Measurements from ENCODE around the gene CDKN2AIP.
"Not testable (repeated sequence)": the region's sequence is repeated elsewhere in the genome, so short reads cannot be mapped to it uniquely, and the experiment has no call there.

Gene CDKN2AIP

DNA sequence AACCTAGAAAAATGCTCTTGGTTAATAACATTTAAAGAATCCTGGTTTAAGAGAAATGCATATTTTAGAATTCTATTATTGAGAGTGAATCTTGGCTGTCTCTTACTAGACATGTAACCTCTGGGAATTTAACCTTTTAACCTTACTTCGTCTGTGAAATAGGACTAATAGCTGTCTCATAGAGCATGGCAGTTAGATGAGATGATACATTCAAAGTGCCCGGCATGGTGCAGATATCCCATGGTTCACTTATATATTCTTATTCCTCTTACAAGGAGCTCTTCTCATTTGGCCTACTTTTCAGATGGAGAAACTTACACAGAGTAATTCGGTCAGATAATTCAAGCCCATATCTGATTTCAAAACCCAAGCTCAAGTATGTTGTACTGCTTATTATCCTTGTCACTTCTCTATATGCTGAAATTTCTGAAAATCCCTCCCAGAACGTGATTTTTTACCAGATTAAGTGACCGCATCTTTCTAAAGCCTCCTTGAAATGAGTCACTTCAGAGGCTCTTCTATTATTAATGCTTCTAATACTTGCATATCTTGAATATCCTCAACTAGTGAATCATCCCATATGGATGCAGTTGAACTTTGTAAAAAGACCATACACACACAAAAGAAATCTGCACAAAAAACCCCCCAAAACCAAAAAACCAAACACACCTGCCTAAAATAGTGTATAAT is 4.9 kb downstream of the CDKN2AIP start:
- DNase-seq = no peak

DNA sequence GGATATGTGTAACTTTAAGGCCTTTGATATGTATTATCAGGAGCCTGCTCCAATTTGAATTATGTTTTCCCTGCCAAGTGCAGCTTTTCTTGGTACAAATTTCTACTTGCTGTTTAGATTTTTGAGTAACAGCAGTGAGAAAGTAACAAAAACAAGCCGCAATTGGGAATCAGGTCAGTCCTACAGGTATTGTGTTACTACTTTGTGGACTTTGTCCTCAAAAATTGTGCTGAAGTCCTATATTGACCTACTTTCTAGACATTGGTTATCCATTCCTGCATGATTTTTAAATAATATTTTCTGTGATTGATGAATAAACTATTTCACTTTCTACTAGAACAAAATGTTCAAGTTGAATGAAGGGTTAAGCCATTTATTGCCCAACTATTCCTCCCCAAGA is 5.7 kb downstream of the CDKN2AIP start:
- no peak for DNase-seq

DNA sequence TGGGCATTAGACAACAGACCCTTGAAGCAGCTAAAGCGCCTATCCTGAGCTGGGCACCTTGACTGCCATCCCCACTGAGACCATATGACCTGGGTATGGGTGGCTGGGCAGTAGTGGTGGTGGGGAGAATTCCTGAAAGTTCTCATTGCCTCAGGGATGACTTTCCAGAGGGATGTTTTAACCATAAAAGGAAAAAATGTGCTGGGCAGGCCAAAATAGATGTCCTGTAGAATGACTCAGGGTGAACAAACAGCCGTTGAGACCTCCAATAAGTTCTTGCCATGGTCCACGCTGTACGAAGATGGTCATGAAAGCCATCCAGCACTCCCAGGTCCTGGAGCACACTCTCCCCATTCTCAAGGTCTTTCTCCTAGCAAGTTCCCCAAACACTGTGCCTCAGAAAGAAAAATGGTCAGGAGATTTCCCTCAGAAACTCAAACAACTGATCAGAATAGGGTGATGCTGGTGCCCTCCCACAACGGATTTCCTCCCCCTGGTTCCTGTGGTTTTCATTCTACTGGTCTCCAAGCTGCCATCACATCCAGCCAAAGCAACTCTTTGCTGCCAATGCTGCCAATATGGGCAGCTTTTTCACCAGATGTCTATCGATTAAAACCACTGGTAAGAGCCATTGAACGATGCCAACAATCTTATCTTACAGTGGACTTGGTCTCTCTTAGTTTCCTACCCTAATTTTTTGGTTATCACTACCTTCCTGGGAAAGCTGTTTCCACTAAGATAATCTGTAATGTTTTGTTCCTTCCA is 11.2 kb downstream of the CDKN2AIP start:
- no peak for DNase-seq

DNA sequence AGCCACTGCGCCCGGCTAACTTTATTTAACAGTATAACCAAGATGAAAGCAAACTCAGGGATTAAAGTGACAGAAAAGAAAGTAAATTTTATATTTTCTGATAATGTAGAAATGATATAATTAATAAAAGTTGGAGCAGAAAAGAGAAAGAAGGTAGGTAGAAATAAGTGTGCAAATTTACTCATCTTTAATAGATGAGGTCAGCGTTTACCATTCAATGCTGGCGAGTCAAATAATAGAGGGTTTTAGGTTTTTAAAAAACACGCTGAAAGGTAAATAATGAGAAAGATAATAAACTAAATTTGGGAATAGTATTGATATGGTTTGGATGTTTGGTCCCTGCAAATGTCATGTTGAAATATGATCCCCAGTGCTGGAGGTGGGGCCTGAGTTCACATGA is 13.6 kb downstream of the CDKN2AIP start:
- DNase-seq = no peak

DNA sequence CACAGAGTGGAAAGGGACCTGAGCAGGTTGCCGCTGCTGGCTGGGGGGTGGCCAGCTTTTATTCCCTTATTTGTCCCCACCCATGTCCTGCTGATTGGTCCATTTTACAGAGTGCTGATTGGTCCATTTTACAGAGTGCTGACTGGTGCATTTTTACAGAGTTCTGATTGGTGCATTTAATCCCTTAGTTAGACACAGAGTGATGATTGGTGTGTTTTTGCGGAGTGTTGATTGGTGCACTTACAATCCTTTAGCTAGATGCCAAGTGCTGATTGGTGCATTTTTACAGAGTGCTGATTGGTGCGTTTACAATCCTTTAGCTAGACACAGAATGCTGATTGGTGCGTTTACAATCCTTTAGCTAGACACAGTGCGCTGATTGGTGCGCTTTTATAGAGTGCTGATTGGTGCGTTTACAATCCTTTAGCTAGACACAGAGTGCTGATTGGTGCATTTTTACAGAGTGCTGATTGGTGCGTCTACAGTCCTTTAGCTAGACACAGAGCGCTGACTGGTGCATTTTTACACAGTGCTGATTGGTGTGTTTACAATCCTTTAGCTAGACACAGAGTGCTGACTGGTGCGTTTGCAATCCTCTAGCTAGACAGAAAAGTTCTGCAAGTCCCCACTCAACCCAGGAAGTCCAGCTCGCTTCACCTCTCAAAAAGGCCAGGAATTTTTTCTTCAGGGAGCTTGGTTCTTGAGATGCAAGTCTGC is 19.6 kb downstream of the CDKN2AIP start:
- DNase-seq = not testable (repeated sequence)

DNA sequence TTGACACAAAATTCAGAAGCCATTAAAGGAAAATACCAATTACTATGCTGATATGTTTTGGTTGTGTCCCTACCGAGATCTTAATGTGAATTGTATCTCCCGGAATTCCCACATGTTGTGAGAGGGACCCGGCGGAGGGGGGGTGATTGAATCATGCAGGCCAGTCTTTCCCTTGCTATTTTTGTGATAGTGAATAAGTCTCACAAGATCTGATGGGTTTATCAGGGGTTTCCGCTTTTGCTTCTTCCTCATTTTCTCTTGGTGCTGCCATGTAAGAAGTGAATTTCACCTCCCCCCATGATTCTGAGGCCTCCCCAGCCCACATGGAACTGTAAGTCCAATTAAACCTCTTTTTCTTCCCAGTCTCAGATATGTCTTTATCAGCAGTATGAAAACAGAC is 21.4 kb downstream of the CDKN2AIP start:
- not testable (repeated sequence) for DNase-seq

DNA sequence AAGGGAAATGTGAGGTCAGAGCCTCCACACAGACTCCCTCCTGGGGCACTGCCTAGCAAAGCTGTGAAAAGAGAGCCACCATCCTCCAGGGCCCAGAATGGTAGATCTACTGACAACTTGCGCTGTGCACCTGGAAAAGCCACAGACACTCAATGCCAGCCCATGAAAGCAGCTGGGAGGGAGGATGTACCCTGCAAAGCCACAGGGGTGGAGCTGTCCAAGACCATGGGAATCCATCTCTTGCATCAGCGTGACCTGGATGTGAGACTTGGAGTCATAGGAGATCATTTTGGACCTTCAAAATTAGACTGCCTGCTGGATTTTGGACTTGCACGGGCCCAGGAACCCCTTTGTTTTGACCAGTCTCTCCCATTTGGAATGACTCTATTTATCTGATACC is 22.8 kb downstream of the CDKN2AIP start:
- no peak for DNase-seq

DNA sequence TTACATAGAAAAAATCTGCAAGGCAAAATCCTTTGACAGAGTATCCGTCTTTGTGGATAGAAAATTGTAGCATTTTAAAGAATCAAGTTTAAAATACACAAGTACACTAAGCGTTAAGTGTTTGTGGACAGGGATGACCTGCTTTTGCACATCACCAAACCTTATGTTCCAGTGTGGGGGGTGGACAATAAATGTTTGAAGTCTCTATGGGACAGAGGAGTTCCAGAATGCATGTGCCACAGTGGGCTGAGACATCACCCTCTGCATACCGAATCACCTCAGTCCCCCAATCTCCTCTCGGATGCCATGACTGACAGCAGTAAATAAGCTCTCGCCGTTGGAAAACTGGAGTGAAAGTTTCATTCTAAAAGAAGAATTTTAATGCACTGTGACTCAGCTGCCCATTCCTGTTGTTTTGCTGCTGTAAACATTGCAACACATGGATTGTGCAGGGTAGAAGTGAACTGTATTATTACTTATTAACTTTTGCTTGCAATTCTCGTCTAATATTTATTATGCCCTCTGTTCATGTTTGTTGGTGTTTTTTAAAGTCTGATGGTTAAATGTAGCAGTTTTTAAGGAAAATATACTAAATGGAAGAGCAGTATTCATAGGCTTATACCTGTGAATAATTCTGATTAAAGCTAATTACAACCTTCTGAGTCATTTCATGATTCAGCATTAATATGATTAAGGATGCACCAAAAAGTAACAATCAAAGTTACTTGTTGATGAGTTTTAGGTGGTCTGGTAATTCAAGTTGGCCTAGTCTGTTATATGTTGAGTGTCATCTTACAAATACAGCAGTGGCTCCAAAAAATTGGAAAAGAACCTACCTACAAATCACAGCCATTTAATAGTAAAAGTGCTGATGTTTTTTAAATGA is 24.0 kb downstream of the CDKN2AIP start:
- DNase-seq = no peak

DNA sequence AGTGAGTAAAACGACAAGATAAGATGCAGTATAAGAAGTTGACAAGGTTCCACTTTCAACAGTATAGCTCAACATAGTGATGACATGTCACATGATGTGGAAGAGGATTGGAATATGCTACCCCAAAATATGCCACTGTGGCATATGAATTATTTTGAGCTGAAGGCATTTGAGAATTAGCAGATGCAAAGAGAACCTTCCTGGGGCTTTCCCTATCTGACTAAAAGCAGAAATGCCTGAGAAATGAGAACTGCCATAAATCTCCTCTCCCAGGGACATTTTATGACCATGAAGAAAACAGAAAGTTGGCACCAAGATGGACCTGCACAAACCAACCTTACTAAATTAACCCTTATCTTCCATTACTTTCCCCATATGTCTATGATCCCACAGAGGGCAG is 24.8 kb downstream of the CDKN2AIP start:
- DNase-seq = no peak

DNA sequence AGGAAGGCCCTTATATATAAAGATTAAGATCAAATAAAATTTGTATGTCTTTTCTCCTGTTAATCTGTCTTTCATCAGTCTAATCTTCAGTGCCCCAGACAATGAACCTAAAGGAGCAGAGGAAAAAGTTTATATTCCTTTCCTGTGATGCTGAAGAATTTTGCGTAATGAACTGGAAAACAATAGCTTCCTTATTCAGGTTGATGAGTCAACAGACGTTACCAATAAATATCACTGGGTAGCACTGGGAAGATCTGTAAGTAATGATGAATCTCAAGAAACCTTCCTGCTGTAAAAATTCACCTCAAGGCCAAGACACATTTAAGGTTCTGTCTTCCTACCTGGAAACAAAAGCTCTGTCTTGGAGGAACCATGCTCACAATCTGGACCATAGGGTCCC is 25.5 kb downstream of the CDKN2AIP start:
- no peak for DNase-seq

DNA sequence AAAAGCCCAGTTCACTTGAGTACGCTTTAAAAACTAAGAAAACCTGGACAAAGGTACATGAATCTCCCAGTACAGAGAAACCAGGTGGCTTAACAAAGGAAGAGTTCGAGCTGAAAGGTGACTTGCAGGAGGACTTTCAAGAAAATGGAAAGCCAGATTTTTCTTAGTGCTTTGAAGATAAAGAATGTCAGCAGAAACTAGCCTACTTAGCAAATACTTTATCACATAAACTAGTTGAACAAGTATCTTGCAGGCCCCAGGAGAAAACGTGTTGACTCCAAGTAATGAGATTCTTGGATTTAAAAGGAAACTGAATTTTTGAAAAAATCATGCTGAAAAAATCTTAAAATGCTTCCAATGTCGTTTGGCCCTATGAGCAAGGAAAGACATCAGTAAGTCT is 26.4 kb downstream of the CDKN2AIP start:
- no peak for DNase-seq

DNA sequence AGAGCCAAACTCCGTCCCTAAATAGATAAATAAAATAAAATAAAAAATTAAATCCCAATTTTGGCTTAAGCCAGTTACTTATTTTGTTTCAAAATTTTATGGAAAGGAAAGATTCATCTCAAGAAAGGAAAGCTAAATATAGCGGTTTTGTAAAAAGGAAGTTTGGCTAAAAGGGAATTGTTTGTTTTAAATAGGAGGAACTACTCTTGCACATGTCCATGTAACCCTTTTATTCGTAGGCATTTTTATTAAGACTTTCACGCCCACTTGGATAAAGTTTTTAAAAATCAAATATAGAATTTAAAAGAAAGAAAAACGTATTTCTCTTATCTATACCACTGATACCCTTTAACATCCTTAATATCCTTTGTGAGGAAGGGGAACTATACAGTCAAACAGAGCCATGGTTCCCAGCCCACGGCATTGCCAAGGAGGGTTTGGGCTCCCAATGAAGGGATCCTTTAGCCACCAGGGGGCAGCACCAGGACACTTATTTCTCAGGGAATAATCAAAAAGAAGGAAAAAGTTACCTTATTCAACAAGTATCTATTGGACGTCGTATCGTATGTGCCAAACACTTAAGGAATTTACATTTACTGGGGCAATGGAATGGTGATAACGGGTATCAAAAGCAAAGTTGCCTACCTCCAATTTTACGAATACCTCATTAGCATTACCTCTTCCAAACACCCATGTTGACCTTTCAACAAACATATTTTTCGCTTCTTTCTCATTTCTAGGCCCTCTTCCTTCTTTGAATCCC is 27.7 kb downstream of the CDKN2AIP start:
- peak; percentile 79 for DNase-seq

DNA sequence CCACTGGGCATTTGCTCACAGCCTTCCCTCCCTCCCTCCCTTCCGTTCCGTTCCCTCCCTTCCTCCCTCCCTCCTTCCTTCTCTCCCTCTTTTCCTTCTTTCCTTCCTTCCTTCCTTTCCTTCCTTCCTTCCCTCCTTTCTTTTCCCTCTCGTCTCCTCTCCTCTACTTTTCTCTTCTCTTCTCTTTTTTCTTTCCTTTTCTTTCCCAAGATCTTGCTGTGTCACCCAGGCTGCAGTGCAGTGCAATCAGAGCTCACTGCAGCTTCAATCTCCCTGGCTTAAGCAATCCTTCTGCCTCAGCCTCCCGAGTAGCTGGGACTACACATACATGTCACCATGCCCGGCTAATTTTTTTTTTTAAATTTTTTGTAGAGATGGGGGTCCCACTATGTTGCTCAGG is 33.7 kb downstream of the CDKN2AIP start:
- DNase-seq = no peak

DNA sequence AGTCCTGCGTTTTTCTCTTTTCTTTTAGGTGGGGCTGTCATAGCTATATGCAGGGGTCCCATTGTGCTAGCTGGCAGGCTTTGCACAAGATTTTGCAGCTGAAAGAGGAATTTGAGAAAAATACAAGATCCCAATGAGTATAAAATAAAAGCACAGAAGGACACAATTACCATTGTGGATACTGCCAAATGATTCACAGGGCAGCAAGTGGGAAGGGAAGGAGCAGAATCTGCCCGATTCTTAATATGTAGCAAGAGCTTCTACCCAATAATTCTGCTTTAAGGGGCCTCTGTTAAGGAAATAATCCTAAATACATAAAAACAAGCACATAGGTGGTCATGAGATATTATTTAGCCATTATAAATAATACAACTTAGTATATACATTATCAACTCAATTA is 34.5 kb downstream of the CDKN2AIP start:
- DNase-seq = no peak

DNA sequence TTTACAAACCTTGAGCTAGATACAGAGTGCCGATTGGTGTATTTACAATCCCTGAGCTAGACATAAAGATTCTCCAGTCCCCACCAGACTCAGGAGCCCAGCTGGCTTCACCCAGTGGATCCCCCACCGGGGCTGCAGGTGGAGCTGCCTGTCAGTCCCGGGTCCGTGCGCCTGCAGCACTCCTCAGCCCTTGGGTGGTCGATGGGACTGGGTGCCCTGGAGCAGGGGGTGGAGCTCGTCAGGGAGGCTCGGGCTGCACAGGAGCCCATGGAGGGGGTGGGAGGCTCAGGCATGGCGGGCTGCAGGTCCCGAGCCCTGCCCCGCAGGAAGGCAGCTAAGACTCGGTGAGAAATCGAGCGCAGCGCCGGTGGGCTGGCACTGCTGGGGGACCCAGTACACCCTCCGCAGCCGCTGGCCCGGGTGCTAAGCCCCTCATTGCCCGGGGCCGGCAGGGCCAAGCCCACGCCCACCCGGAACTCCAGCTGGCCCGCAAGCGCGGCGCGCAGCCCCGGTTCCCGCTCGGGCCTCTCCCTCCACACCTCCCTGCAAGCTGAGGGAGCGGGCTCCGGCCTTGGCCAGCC is 38.2 kb downstream of the CDKN2AIP start:
- DNase-seq = not testable (repeated sequence)

DNA sequence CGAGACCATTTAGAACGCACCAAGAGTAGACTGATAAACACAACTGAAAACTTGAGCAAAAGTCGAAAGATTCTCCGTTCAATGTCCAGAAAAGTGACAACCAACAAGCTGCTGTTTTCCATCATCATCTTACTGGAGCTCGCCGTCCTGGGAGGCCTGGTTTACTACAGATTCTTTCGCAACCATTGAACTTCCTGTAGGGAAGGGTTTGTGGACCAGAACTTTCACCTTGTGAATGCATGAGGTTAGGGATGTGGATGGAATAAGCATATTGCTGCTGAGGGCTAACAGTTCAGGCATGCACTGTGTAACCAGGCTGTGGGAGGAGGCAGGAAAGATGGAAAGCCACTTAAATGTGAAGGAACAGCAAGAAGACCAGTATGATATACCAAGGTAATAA is 39.6 kb downstream of the CDKN2AIP start:
- DNase-seq = no peak

DNA sequence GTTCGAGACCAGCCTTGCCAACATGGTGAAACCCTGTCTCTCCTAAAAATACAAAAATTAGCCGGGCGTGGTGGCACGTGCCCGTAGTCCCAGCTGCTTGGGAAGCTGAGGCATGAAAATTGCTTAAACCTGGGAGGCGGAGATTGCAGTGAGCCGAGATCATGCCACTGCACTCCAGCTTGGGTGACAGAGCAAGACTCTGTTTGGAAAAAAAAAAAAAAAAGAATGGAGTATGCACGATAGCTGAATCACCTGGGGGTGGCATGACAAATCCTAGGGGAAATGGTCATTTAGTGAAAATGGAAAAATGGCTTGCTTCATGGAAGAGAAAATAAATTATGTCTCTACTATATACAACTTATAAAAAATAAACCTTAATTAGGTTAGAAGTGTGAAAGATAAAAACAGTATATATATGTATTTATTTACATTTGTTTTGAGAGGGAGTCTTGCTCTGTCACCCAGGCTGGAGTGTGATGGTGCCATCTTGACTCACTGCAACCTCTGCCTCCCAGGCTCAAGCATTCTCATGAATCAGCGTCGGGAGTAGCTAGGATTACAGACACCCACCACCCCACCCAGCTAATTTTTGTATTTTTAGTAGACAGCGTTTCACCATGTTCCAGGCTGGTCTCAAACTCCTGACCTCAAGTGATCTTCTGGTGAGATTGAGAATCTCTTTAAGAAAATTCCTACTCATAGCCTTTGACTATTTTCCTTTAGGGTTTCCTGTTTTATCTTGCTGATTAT is 41.1 kb downstream of the CDKN2AIP start:
- DNase-seq = no peak

DNA sequence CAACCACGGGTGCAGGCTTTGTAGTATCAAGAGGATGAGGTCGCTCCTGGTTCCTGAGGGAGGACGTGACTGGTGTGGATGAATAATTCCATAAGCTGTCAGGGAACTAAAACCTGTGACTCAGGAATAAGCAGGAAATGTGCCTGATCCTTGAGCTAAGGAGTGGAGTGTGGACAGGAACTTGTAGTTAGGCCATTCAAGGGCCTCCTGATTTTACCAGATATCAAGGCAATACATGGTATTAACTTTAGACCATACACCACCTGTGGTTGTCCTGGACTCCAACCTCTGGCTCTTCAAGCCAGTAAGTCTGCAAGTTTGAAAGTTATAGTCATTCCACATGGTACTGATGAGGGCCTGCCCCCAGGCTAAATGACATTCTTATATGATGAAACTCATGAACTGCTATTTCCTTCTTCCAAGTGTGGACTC is 48.4 kb downstream of the CDKN2AIP start:
- DNase-seq = no peak

DNA sequence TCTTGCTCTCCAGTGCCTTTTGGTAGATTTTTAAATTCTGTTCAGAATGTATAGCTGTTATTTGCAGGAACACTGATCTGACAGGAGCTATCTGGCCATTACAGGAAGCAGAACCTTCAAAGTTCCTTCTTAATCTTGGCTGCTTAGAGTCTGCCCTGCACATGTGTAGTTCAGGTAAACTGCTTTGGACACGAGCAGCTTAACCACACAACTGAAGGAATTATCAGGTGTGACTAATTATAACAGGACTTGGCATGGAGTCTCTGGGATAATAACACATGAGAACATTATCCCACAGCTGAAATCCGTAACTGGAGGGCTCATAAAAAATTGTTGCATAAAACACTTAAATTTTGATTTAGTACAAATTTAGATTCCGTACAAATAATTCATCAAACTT is 48.8 kb downstream of the CDKN2AIP start:
- DNase-seq = no peak

DNA sequence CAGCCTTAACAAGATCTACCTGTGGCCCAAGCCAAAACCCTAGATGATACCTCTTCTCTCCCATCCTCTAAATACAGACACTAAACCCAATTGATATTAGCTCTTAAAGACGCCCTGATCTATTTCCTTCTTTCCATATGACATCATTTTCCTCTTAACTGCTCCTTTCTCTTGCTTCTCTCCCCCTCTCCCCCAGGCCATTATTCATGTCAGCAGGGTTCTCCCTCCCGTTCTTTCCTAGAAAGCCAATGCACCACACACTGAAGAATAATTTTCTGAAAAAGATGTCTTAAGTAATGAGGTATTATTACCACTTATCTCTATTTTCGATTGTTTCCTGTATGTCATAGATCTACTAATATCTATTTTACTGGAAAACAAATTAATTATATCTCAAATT is 50.7 kb downstream of the CDKN2AIP start:
- DNase-seq = no peak
